Parietal lobe (tissue), 2 donors: Measurements from ENCODE around the gene FAM3A. TPM values are rescaled to one million over a fixed set of nuclear protein-coding genes. Genes with fewer than 3 reads are reported as not detected.

Source experiments
- small RNA-seq: library from RNA; depleted of rRNA; stranded (forward); fragments of <200 nt; gene quantifications from one replicate; pipeline ENCODE3, GENCODE V24; 2014; ENCODE audit warnings: low replicate concordance
- total RNA-seq: library from RNA; depleted of rRNA; stranded (reverse); fragments of >200 nt; gene quantifications from one replicate; pipeline ENCODE4 v1.2.3, GENCODE V29; 2014

Gene FAM3A
- total RNA-seq = 13.8 TPM

GRCh38 chrX:154515966-154516655 lies at the start of gene FAM3A:
Gene FAM3A, minus strand, starts transcription at chrX:154516232. Its CDS starts 460 bp downstream, at chrX:154515772.

GRCh38 chrX:154547245-154548027 lies 31.4 kb upstream of the FAM3A start, which contains the start of gene IKBKG:
Gene IKBKG, plus strand, starts transcription at chrX:154547620. Its CDS starts 4,383 bp downstream, at chrX:154552003.

GRCh38 chrX:154546354-154547244 lies 30.6 kb upstream of the FAM3A start, which contains the start of gene G6PD:
Gene G6PD, minus strand, starts transcription at chrX:154546846. Its CDS starts 691 bp downstream, at chrX:154546155.

GRCh38 chrX:154490414-154491083 lies 25.5 kb downstream of the FAM3A start, which contains the start of gene SLC10A3:
Gene SLC10A3, minus strand, starts transcription at chrX:154490629. Its CDS starts 1,689 bp downstream, at chrX:154488940.

GRCh38 chrX:154486396-154487207 lies 29.4 kb downstream of the FAM3A start, which contains the start of gene UBL4A:
Gene UBL4A, minus strand, starts transcription at chrX:154486615. Its CDS starts 31 bp downstream, at chrX:154486584.

GRCh38 chrX:154478728-154479622 lies 37.1 kb downstream of the FAM3A start, which contains the start of gene LAGE3:
Gene LAGE3, minus strand, starts transcription at chrX:154479281. Its CDS starts 366 bp downstream, at chrX:154478915.

GRCh38 chrX:154458116-154458953 lies 57.7 kb downstream of the FAM3A start, which contains the start of gene PLXNA3:
Gene PLXNA3, plus strand, starts transcription at chrX:154458281. Its CDS starts 1,903 bp downstream, at chrX:154460184.

Small RNA genes lying within 50 kb of the gene (small RNA-seq; reads per million reads assigned to genes)
- not detected for gene RN7SL697P

Other genes with a start within 250 kb of the FAM3A start
- not detected for gene TEX28, start 221.1 kb downstream of the FAM3A start, total RNA-seq
- 1.9 TPM for gene TKTL1, start 220.4 kb downstream of the FAM3A start, total RNA-seq
- 148 TPM for gene FLNA, start 141.6 kb downstream of the FAM3A start, total RNA-seq
- gene EMD, start 136.9 kb downstream of the FAM3A start, total RNA-seq = 17.8 TPM
- gene RPL10, start 117.9 kb downstream of the FAM3A start, total RNA-seq = 2,083 TPM
- 5.6 TPM for gene DNASE1L1, start 107.0 kb downstream of the FAM3A start, total RNA-seq
- 25.7 TPM for gene TAFAZZIN, start 104.7 kb downstream of the FAM3A start, total RNA-seq
- gene ATP6AP1, start 87.6 kb downstream of the FAM3A start, total RNA-seq = 55.7 TPM
- 301 TPM for gene GDI1, start 79.1 kb downstream of the FAM3A start, total RNA-seq
- gene FAM50A, start 72.1 kb downstream of the FAM3A start, total RNA-seq = 31.6 TPM
- 53.2 TPM for gene PLXNA3, start 58.0 kb downstream of the FAM3A start, total RNA-seq
- gene LAGE3, start 37.0 kb downstream of the FAM3A start, total RNA-seq = 9.4 TPM
- gene UBL4A, start 29.6 kb downstream of the FAM3A start, total RNA-seq = 37.9 TPM
- gene SLC10A3, start 25.6 kb downstream of the FAM3A start, total RNA-seq = 2.8 TPM
- gene G6PD, start 30.6 kb upstream of the FAM3A start, total RNA-seq = 32.9 TPM
- 5.9 TPM for gene IKBKG, start 31.4 kb upstream of the FAM3A start, total RNA-seq
- gene CTAG1A, start 68.9 kb upstream of the FAM3A start, total RNA-seq = not detected
- gene CTAG1B, start 103.0 kb upstream of the FAM3A start, total RNA-seq = not detected
- gene CTAG2, start 137.3 kb upstream of the FAM3A start, total RNA-seq = not detected
- 0.94 TPM for gene GAB3, start 234.8 kb upstream of the FAM3A start, total RNA-seq
- 29.7 TPM for gene DKC1, start 246.6 kb upstream of the FAM3A start, total RNA-seq